Neural progenitor cell (in vitro differentiated cells): Measurements from ENCODE around the gene BMERB1.

ENCODE experiments used
- EZH2 ChIP-seq: fragments of 200-600 bp; sonication (generic); IDR thresholded peaks from 2 replicates; pipeline ENCODE4 v1.6.1; 2017; ENCODE audit warnings: antibody characterized with exemption, mild to moderate bottlenecking, moderate library complexity
- EZH2phosphoT487 ChIP-seq: fragments of 200-600 bp; sonication (generic); IDR thresholded peaks from 2 replicates; pipeline ENCODE4 v1.6.1; 2017; ENCODE audit warnings: antibody characterized with exemption
- TF ChIP-seq, protein P1 (sequence below): fragments of 200-600 bp; sonication (generic); IDR thresholded peaks from 2 replicates; pipeline ENCODE4 v1.5.1; 2017; ENCODE audit warnings: antibody characterized with exemption, mild to moderate bottlenecking

DNA sequence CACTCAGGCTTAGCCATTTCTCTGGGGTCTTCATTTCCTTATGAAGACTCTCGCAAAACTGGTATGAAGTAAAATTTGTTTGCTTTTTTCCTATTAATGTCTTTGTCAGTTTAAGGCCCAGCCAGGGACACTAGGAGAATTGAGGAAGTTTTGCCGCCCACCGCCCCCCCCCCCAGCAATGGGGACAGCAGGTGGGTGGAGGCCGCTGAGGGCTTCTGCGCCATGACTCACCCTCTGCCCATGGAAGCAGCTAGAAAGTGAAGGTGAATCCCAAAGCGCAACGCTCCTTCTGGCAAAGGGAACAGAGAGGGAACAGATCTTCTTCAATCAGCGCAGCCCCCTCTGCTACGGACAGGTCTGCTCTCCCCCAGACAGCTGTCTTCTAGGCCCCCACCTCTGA is 158.8 kb downstream of the BMERB1 start:
- TF ChIP-seq, protein P1, sequence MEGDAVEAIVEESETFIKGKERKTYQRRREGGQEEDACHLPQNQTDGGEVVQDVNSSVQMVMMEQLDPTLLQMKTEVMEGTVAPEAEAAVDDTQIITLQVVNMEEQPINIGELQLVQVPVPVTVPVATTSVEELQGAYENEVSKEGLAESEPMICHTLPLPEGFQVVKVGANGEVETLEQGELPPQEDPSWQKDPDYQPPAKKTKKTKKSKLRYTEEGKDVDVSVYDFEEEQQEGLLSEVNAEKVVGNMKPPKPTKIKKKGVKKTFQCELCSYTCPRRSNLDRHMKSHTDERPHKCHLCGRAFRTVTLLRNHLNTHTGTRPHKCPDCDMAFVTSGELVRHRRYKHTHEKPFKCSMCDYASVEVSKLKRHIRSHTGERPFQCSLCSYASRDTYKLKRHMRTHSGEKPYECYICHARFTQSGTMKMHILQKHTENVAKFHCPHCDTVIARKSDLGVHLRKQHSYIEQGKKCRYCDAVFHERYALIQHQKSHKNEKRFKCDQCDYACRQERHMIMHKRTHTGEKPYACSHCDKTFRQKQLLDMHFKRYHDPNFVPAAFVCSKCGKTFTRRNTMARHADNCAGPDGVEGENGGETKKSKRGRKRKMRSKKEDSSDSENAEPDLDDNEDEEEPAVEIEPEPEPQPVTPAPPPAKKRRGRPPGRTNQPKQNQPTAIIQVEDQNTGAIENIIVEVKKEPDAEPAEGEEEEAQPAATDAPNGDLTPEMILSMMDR = no peak
- TF ChIP-seq EZH2 (no peak), EZH2phosphoT487 (no peak)
